Measurements from ENCODE around the gene CAPN13.

DNA sequence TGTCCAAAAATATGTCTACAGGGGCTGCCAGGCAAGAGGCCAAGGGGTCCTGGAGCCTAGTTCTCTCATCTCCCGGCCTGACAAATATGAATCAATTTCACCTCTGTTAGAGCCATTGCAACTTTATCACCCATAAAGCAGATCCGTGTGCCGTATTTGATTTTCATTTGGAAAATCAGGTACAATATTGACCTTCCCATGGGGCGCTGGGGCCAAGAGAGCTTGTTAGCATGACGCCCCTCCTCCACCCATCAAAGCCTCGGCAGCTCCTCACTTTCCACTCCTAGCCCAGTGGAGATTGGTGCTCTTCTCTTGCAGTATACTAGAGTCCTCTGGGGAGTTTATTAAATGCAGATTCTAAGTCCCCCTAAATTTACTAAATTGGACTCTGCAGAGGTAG is 96.8 kb downstream of the CAPN13 start:
- TF ChIP-seq, protein P1, sequence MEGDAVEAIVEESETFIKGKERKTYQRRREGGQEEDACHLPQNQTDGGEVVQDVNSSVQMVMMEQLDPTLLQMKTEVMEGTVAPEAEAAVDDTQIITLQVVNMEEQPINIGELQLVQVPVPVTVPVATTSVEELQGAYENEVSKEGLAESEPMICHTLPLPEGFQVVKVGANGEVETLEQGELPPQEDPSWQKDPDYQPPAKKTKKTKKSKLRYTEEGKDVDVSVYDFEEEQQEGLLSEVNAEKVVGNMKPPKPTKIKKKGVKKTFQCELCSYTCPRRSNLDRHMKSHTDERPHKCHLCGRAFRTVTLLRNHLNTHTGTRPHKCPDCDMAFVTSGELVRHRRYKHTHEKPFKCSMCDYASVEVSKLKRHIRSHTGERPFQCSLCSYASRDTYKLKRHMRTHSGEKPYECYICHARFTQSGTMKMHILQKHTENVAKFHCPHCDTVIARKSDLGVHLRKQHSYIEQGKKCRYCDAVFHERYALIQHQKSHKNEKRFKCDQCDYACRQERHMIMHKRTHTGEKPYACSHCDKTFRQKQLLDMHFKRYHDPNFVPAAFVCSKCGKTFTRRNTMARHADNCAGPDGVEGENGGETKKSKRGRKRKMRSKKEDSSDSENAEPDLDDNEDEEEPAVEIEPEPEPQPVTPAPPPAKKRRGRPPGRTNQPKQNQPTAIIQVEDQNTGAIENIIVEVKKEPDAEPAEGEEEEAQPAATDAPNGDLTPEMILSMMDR (IDR thresholded peaks at IDR 0.05; ENCODE audit: low read length), result no peak
- no peak for TF ChIP-seq EZH2phosphoT487 (IDR thresholded peaks at IDR 0.05; ENCODE audit: low read length)
